MCF 10A (cell line): ENCODE results near the gene CLIC1. TPM values are rescaled to one million over a fixed set of nuclear protein-coding genes. Genes with fewer than 3 reads are reported as not detected.

ENCODE experiments used
- BruUV-seq: library from RNA; stranded (reverse); fragments of 400-500 nt; replicated peaks from 2 replicates; lab custom pipeline; 2021; lab: Mats Ljungman, UMichigan
- CTCF ChIA-PET: fragments of 300-600 bp; sonication (Branson Sonifier 250); formaldehyde crosslinking; extraction: SDS; loops from one replicate; lab custom pipeline; 2021; ENCODE audit warnings: antibody characterized with exemption, inconsistent platforms; lab: Yijun Ruan, JAX
- POLR2A ChIA-PET: fragments of 300-600, 350-650 bp; sonication (Branson Sonifier 250); formaldehyde crosslinking; extraction: SDS; loops from one replicate; lab custom pipeline; 2020; ENCODE audit warnings: antibody characterized with exemption, inconsistent platforms; lab: Yijun Ruan, JAX
- DNase-seq: peaks from one replicate; pipeline ENCODE4 v3.0.0-alpha.2; 2018; ENCODE audit not compliant: unreplicated experiment
- H3K27ac Mint-ChIP-seq: one replicate; pipeline ENCODE4 v1.8.0; 2022; ENCODE audit warnings: mild to moderate bottlenecking, low read depth, mixed read lengths; ENCODE audit not compliant: unreplicated experiment
- H3K27me3 Mint-ChIP-seq: one replicate; pipeline ENCODE4 v1.8.0; 2022; ENCODE audit warnings: mixed read lengths; ENCODE audit not compliant: insufficient read depth, unreplicated experiment
- H3K36me3 Mint-ChIP-seq: one replicate; pipeline ENCODE4 v1.8.0; 2022; ENCODE audit warnings: mild to moderate bottlenecking, moderate library complexity, mixed read lengths; ENCODE audit not compliant: insufficient read depth, unreplicated experiment
- H3K4me1 Mint-ChIP-seq: one replicate; pipeline ENCODE4 v1.8.0; 2022; ENCODE audit warnings: mixed read lengths; ENCODE audit not compliant: insufficient read depth, unreplicated experiment
- H3K4me3 Mint-ChIP-seq: one replicate; pipeline ENCODE4 v1.8.0; 2022; ENCODE audit warnings: mild to moderate bottlenecking, moderate library complexity, mixed read lengths; ENCODE audit not compliant: unreplicated experiment
- H3K9me3 Mint-ChIP-seq: one replicate; pipeline ENCODE4 v1.8.0; 2022; ENCODE audit warnings: mixed read lengths; ENCODE audit not compliant: unreplicated experiment
- intact Hi-C: fragments of 100-400 bp; cut with micrococcal nuclease; formaldehyde crosslinking; loops from 2 replicates; pipeline ENCODE4 v1.14.1; 2022
- total RNA-seq: library from RNA; stranded (reverse); gene quantifications from 2 replicates; pipeline ENCODE4 v1.2.3, GENCODE V29; 2022
- TF ChIP-seq, protein P1 (sequence below): fragments of 200-600 bp; IDR thresholded peaks from one replicate; pipeline ENCODE4 v1.8.0; 2022; ENCODE audit warnings: antibody characterized with exemption, mild to moderate bottlenecking; ENCODE audit not compliant: unreplicated experiment

The CLIC1 gene
- total RNA-seq, 1 experiment from 2014 or later: 511 TPM

DNA sequence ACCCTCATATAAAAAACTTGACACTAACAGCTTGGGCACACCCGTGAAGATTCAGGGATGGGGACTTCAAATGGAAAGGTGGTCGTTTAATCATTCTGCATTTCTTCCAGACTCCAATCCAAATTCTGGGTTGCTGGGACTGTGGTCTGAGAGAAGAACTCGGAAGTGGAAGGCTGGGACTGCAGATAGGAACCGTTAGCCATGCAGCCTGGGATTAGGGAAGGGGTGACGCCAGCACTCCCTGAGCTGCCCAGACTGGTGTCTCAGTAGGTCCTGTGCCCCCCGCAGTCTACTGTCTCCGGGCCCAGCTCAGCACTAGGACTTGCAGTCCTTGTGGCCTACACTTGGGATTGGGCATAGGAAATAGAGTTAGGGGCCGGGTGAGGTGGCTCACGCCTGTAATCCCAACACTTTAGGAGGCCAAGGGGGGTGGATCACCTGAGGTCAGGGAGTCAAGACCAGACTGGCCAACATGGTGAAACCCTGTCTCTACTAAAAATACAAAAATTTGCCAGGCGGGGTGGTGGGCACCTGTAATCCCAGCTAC, 511 bp upstream of the CLIC1 start:
- intact Hi-C loops: no loop called here
- CTCF ChIA-PET: interaction anchor here (0.6 to 1.7 kb wide), 8 partner anchors 20 to 102 kb away, joined by 3 to 5 read pairs (median 4); partner anchors contain the start of genes HSPA1A, HSPA1B and HSPA1L
- H3K4me1 Mint-ChIP-seq: peaks cover 40% of the 10 kb centered on the region

DNA sequence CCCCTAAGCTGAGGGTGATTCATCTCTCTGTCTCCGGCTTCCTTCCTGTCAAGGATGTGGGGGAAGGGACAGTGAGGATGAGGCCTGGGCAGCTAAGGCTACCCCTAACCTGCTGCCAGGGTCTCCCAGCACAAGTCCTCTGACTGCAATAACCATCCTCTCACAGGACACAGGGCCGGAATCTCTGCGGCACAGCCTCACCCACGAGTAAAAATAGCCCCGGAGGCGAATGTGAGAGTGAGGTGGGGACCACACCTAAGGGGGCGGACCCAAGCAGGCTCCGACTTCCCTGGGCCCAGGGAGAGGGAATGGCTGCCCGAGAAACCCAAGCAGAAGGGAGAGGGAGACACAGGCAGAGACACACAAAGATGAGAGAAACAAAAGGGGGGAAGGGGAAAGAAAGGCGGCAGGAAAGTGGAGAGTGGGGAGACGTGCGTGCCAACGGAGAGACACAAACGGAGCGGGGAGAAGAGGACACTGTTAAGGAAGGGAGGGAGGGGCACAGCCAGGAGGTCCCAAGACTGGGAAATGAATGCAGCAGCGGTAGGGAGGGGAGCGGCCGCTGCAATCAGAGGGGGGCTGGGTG, 1.4 kb downstream of the CLIC1 start:
- TF ChIP-seq, protein P1, sequence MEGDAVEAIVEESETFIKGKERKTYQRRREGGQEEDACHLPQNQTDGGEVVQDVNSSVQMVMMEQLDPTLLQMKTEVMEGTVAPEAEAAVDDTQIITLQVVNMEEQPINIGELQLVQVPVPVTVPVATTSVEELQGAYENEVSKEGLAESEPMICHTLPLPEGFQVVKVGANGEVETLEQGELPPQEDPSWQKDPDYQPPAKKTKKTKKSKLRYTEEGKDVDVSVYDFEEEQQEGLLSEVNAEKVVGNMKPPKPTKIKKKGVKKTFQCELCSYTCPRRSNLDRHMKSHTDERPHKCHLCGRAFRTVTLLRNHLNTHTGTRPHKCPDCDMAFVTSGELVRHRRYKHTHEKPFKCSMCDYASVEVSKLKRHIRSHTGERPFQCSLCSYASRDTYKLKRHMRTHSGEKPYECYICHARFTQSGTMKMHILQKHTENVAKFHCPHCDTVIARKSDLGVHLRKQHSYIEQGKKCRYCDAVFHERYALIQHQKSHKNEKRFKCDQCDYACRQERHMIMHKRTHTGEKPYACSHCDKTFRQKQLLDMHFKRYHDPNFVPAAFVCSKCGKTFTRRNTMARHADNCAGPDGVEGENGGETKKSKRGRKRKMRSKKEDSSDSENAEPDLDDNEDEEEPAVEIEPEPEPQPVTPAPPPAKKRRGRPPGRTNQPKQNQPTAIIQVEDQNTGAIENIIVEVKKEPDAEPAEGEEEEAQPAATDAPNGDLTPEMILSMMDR: no peak
- intact Hi-C loops: no loop called here
- DNase-seq: peak; percentile 79
- no peaks in the 10 kb centered on the region for H3K27me3 Mint-ChIP-seq
- ChIA-PET POLR2A (interaction anchor here (0.5 to 11.8 kb wide), 19 partner anchors 18 to 1690 kb away, joined by 3 to 95 read pairs (median 10); partner anchors contain the start of genes ABHD16A, BAG6, C6orf47 and CSNK2B), CTCF (interaction anchor here (0.6 to 1.3 kb wide), 2 partner anchors 51 to 95 kb away, joined by 3 read pairs; no protein-coding TSS in a partner anchor)
- H3K27ac Mint-ChIP-seq: peak overlapping the region; percentile 81
- no TSS peak for BruUV-seq
- H3K4me1 Mint-ChIP-seq: peaks cover 30% of the 10 kb centered on the region
- H3K4me3 Mint-ChIP-seq: peak overlapping the region; percentile 95
- H3K36me3 Mint-ChIP-seq: peaks cover 43% of the 10 kb centered on the region
- no peaks in the 10 kb centered on the region for H3K9me3 Mint-ChIP-seq

More for the DNA sequence above, 511 bp upstream of the CLIC1 start:
- Mint-ChIP-seq H3K4me3 (peak overlapping the region; percentile 95), H3K27me3 (no peaks in the 10 kb centered on the region), H3K9me3 (no peaks in the 10 kb centered on the region), H3K27ac (peak overlapping the region; percentile 81), H3K36me3 (peaks cover 26% of the 10 kb centered on the region)
- BruUV-seq: no TSS peak
- POLR2A ChIA-PET: interaction anchor here (0.9 to 11.8 kb wide), 23 partner anchors 10 to 195 kb away, joined by 3 to 95 read pairs (median 7); partner anchors contain the start of genes ABHD16A, BAG6, CSNK2B and DDX39B
- no peak for DNase-seq
- TF ChIP-seq, protein P1: no peak

DNA sequence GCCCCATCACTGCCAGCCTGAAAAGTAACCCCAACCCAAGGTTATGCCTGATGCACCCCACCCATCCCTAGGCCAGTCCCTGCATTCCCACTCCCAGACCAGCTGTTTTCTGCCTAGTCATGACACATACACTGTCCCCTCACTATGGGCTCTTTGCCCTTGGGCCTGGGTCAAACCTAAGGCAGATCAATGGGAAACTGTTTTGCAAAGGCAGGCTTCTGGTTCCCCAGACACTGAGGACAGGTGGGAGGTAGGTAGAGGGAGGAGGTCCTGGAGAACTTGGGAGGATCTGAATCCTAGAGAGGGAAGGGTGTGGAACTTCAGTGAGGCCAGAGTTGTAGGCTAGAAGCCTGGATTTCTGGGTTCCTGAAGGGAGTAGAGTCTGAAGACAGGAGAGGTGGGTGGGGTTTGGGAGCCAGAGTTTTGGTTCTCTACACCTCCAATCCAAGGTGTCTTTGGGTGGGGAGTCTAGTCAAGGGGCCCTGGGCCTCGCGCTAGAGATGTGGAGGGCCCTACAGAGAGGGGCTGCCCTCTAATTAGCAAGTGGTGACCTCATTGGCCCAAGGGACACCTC, 2.0 kb downstream of the CLIC1 start:
- no peak for DNase-seq
- BruUV-seq: no TSS peak
- TF ChIP-seq, protein P1: no peak
- ChIA-PET CTCF (interaction anchor here (0.6 to 1.3 kb wide), 3 partner anchors 36 to 99 kb away, joined by 3 to 4 read pairs (median 3); no protein-coding TSS in a partner anchor), POLR2A (interaction anchor here (0.5 to 11.8 kb wide), 13 partner anchors 13 to 1691 kb away, joined by 3 to 95 read pairs (median 10); partner anchors contain the start of genes ABHD16A, BAG6, C6orf47 and CSNK2B)
- Mint-ChIP-seq H3K4me3 (peak overlapping the region; percentile 95), H3K27ac (peak overlapping the region; percentile 81), H3K36me3 (peaks cover 43% of the 10 kb centered on the region), H3K4me1 (peaks cover 31% of the 10 kb centered on the region), H3K9me3 (no peaks in the 10 kb centered on the region), H3K27me3 (no peaks in the 10 kb centered on the region)
- intact Hi-C loops: no loop called here
